H1 (cell line): ENCODE results near the gene RPL28. TPM values are rescaled to one million over a fixed set of nuclear protein-coding genes. Genes with fewer than 3 reads are reported as not detected.

Experiments
- MAFK ChIP-seq: IDR thresholded peaks from 2 replicates; pipeline ENCODE4 v1.6.1; 2012; ENCODE audit warnings: low read depth, mild to moderate bottlenecking, improper control_type of control experiment, low read length
- RNF2 ChIP-seq: fragments of 200-900, 300-1000 bp; sonication (generic); IDR thresholded peaks from 2 replicates; pipeline ENCODE4 v1.7.1; 2016; ENCODE audit warnings: borderline replicate concordance, low read depth, mild to moderate bottlenecking, antibody characterized with exemption, low read length; ENCODE audit not compliant: poor library complexity, severe bottlenecking; ENCODE audit errors: missing control alignments
- polyA plus RNA-seq, 7 experiments: library from polyadenylated mRNA; depleted of rRNA in 3 of 7; stranded (reverse) in 5 of 7; unstranded in 2 of 7; fragments of >200 nt in 5 of 7; fragments of 200-250 nt in 2 of 7; gene quantifications; 1 replicate in 5 of 7; 2 replicates in 1 of 7; 4 replicates in 1 of 7; pipeline versions ENCODE4 v1.2.1 to v1.2.3, GENCODE V29; 2011 to 2013; ENCODE audit warnings: missing spikeins in 2 of 7, mixed read lengths in 2 of 7
- total RNA-seq: library from RNA; stranded (reverse); fragmentation: NEBNext Ultra II Directional; extraction: Animal tissue kit (Norgen Biotek cat#: 25700); gene quantifications from 2 replicates; pipeline ENCODE4 v1.2.1, GENCODE V29; 2021

RPL28 gene
- total and polyA plus RNA-seq, 2 of the 8 experiments (the other 6 are each of a cell fraction or from before 2014, with no cell fraction given): 2,123 to 8,402 TPM

- TF ChIP-seq RNF2 (no peak), MAFK (no peak)
Measured at GRCh38 chr19:55339889-55340783, 45.6 kb upstream of the RPL28 start (continued).
